ENCODE measurements around the gene ARGLU1. TPM values are rescaled to one million over a fixed set of nuclear protein-coding genes. Genes with fewer than 3 reads are reported as not detected.

Gene ARGLU1
- total and polyA plus RNA-seq, 7 donors, result 23.2 to 43.5 (median 23.9) TPM

GRCh38 chr13:106505295-106505694 lies 62.6 kb downstream of the ARGLU1 start:
- no peak overlapping the region for H3K4me3 ChIP-seq
- no peak for TF ChIP-seq CTCF (IDR thresholded peaks at IDR 0.05)
- no peaks in the 10 kb centered on the region for H3K27me3 ChIP-seq (ENCODE audit: insufficient read depth in 3 of 3, low read length in 2 of 3)
- H3K4me1 ChIP-seq, result peaks cover 15% of the 10 kb centered on the region
- no peaks in the 10 kb centered on the region for H3K9me3 ChIP-seq
- no peak overlapping the region for H3K27ac ChIP-seq
- DNase-seq (no peak), ATAC-seq (no peak)
- intact Hi-C loops (cut with DNase I), result no loop called here
- peaks cover 0 to 3% of the 10 kb centered on the region in 2 donors for H3K36me3 ChIP-seq (ENCODE audit: insufficient read depth in 1 of 2, low read depth in 1 of 2)
- 89 to 92% (median 92%) methylated on average over 4 of the region's 4 CpGs for WGBS, 3 donors

GRCh38 chr13:106503730-106504453 lies 64.0 kb downstream of the ARGLU1 start:
- ATAC-seq, result no peak
- H3K27ac ChIP-seq, result no peak overlapping the region
- 68 to 85% (median 68%) methylated on average over 9 of the region's 9 CpGs for WGBS, 3 donors
- intact Hi-C loops (cut with DNase I), result no loop called here
- H3K27me3 ChIP-seq (ENCODE audit: insufficient read depth in 3 of 3, low read length in 2 of 3), result no peaks in the 10 kb centered on the region
- no peak for DNase-seq
- TF ChIP-seq CTCF (IDR thresholded peaks at IDR 0.05), result no peak
- peaks cover 28% of the 10 kb centered on the region for H3K4me1 ChIP-seq
- H3K4me3 ChIP-seq, result no peak overlapping the region
- H3K36me3 ChIP-seq (ENCODE audit: insufficient read depth in 1 of 2, low read depth in 1 of 2), result no peaks in the 10 kb centered on the region
- no peaks in the 10 kb centered on the region for H3K9me3 ChIP-seq

- WGBS, 3 donors, result 72 to 80% (median 77%) methylated on average over 5 of the region's 5 CpGs
- Histone ChIP-seq H3K27ac (no peak overlapping the region), H3K9me3 (no peaks in the 10 kb centered on the region), H3K36me3 (ENCODE audit: insufficient read depth in 1 of 2, low read depth in 1 of 2) (no peaks in the 10 kb centered on the region), H3K4me1 (peaks cover 34% of the 10 kb centered on the region), H3K27me3 (ENCODE audit: insufficient read depth in 3 of 3, low read length in 2 of 3) (no peaks in the 10 kb centered on the region), H3K4me3 (no peak overlapping the region)
- intact Hi-C loops (cut with DNase I), result no loop called here
- ATAC-seq, result peak in 1 of 4 donors; percentile 42
- DNase-seq, result no peak
- TF ChIP-seq CTCF (IDR thresholded peaks at IDR 0.05), result no peak
These were observed 64.7 kb downstream of the ARGLU1 start for GRCh38 chr13:106503272-106503671.

GRCh38 chr13:106500445-106500844 lies 67.5 kb downstream of the ARGLU1 start:
- no peak for TF ChIP-seq CTCF (IDR thresholded peaks at IDR 0.05)
- peaks cover 59% of the 10 kb centered on the region for H3K4me1 ChIP-seq
- H3K36me3 ChIP-seq (ENCODE audit: insufficient read depth in 1 of 2, low read depth in 1 of 2), result no peaks in the 10 kb centered on the region
- DNase-seq (no peak), ATAC-seq (no peak)
- intact Hi-C loops (cut with DNase I), result no loop called here
- H3K9me3 ChIP-seq, result no peaks in the 10 kb centered on the region
- H3K4me3 ChIP-seq, result peak overlapping the region; percentile 33
- no peaks in the 10 kb centered on the region for H3K27me3 ChIP-seq (ENCODE audit: insufficient read depth in 3 of 3, low read length in 2 of 3)
- 69 to 86% (median 76%) methylated on average over 6 of the region's 6 CpGs for WGBS, 3 donors
- peak overlapping the region; percentile 51 for H3K27ac ChIP-seq

GRCh38 chr13:106499896-106500295 lies 68.0 kb downstream of the ARGLU1 start:
- DNase-seq (no peak), ATAC-seq (peak; percentile 64 to 86 (median 84))
- intact Hi-C loops (cut with DNase I), result no loop called here
- no peaks in the 10 kb centered on the region for H3K27me3 ChIP-seq (ENCODE audit: insufficient read depth in 3 of 3, low read length in 2 of 3)
- peak overlapping the region; percentile 51 for H3K27ac ChIP-seq
- H3K9me3 ChIP-seq, result no peaks in the 10 kb centered on the region
- peak overlapping the region; percentile 33 for H3K4me3 ChIP-seq
- H3K36me3 ChIP-seq (ENCODE audit: insufficient read depth in 1 of 2, low read depth in 1 of 2), result peaks cover 0 to 2% of the 10 kb centered on the region in 2 donors
- H3K4me1 ChIP-seq, result peaks cover 61% of the 10 kb centered on the region
- WGBS, 3 donors, result 19 to 50% (median 41%) methylated on average over 4 of the region's 4 CpGs
- TF ChIP-seq CTCF (IDR thresholded peaks at IDR 0.05), result no peak

Data from psoas muscle (tissue), 8 donors.